Measurements from ENCODE around the gene COPS3. TPM values are rescaled to one million over a fixed set of nuclear protein-coding genes. Genes with fewer than 3 reads are reported as not detected.
A peak's percentile ranks its signal among the peaks of the same experiment; 100 is the strongest.

The COPS3 gene
- total and polyA plus RNA-seq, 2 experiments from 2014 or later, result 108 to 121 TPM

GRCh38 chr17:17215575-17215974 lies 65.5 kb downstream of the COPS3 start:
- Mint-ChIP-seq H3K9me3 (no peaks in the 10 kb centered on the region), H3K4me1 (no peaks in the 10 kb centered on the region), H3K4me3 (no peak overlapping the region), H3K27ac (peak overlapping the region; percentile 88), H3K27me3 (ENCODE audit: insufficient read depth, low read depth, poor library complexity) (peaks cover 8% of the 10 kb centered on the region), H3K36me3 (ENCODE audit: low read depth) (peaks cover 50% of the 10 kb centered on the region)
- no peak for ATAC-seq
- Histone ChIP-seq H2AFZ (no peak overlapping the region), H3F3A (replicated peaks; ENCODE audit: low read depth) (0 out of 2 replicates have a peak, but pooled peaks cover 3% of the 10 kb centered on the region), H3K4me1 (ENCODE audit: insufficient read depth) (no peaks in the 10 kb centered on the region), H3K9me2 (ENCODE audit: insufficient read depth) (no peaks in the 10 kb centered on the region), H3K27me3 (ENCODE audit: insufficient read depth) (no peaks in the 10 kb centered on the region), H3K79me2 (replicated peaks; ENCODE audit: insufficient read depth) (no peaks in the 10 kb centered on the region), H3K27ac (ENCODE audit: low read depth) (no peak overlapping the region), H4K20me1 (replicated peaks; ENCODE audit: insufficient read depth) (peaks cover 6% of the 10 kb centered on the region; the same call in 1 of the 2 replicates), H3K36me3 (ENCODE audit: insufficient read depth) (peaks cover 11% of the 10 kb centered on the region; the same call in 1 of the 2 replicates), H3K4me3 (no peak overlapping the region), H3K4me2 (no peak overlapping the region)
- TF ChIP-seq ZNF462 (CRISPR knock-in tag; IDR thresholded peaks at IDR 0.05), result no peak
- DNase-seq (ENCODE audit: low spot score), result no peak

GRCh38 chr17:17214646-17215436 lies 66.2 kb downstream of the COPS3 start:
- Histone ChIP-seq H3K4me1 (ENCODE audit: insufficient read depth) (no peaks in the 10 kb centered on the region), H3K4me2 (no peak overlapping the region), H3K27me3 (ENCODE audit: insufficient read depth) (no peaks in the 10 kb centered on the region), H4K20me1 (replicated peaks; ENCODE audit: insufficient read depth) (no peaks in the 10 kb centered on the region; the same call in 1 of the 2 replicates), H3K79me2 (replicated peaks; ENCODE audit: insufficient read depth) (no peaks in the 10 kb centered on the region), H3K36me3 (ENCODE audit: insufficient read depth) (peaks cover 11% of the 10 kb centered on the region; the same call in 1 of the 2 replicates), H3K9me2 (ENCODE audit: insufficient read depth) (no peaks in the 10 kb centered on the region), H2AFZ (no peak overlapping the region), H3K4me3 (no peak overlapping the region), H3F3A (replicated peaks; ENCODE audit: low read depth) (0 out of 2 replicates have a peak, but pooled peaks cover 3% of the 10 kb centered on the region), H3K27ac (ENCODE audit: low read depth) (no peak overlapping the region)
- Mint-ChIP-seq H3K9me3 (no peaks in the 10 kb centered on the region), H3K4me1 (no peaks in the 10 kb centered on the region), H3K4me3 (no peak overlapping the region), H3K27ac (no peak overlapping the region), H3K36me3 (ENCODE audit: low read depth) (peaks cover 45% of the 10 kb centered on the region), H3K27me3 (ENCODE audit: insufficient read depth, low read depth, poor library complexity) (peaks cover 9% of the 10 kb centered on the region)
- ATAC-seq (no peak), DNase-seq (ENCODE audit: low spot score) (no peak)
- TF ChIP-seq CREB1 (CRISPR knock-in tag; IDR thresholded peaks at IDR 0.05; ENCODE audit: low read depth) (no peak), CTCF (conservative IDR thresholded peaks at IDR 0.05; ENCODE audit: low read depth in 2 of 2) (no peak), STAT1 (IDR thresholded peaks at IDR 0.05; ENCODE audit: unreplicated experiment) (no peak), ETS1 (IDR thresholded peaks at IDR 0.05) (no peak), EZH2phosphoT487 (IDR thresholded peaks at IDR 0.05; ENCODE audit: unreplicated experiment) (no peak), ZNF331 (CRISPR knock-in tag; IDR thresholded peaks at IDR 0.05; ENCODE audit: low read depth) (no peak), POLR2AphosphoS5 (IDR thresholded peaks at IDR 0.05; ENCODE audit: low read depth) (no peak), NANOG (IDR thresholded peaks at IDR 0.05; ENCODE audit: borderline replicate concordance) (no peak)
